ENCODE results near the gene CSRP1.

DNA sequence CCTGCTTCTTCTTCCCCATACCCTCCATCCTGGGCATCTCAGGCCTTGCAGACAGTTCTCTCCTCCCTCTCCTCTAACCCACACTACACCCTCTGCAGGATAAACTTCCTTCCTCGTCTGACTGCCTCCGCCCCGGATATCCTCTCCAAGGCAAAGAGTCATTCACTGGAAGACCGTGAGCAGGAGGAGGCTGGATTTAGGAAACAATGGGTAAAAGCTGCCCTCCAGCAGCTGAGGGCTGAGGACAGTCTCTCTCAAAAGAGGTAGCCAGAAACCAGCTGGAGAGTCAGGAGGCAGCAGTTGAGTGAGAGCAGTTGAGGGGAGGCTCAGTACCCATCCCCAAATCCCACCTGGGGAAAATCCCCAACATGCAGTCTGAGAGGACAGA lies 1.4 kb downstream of the CSRP1 start:
- TF ChIP-seq ZNF551 (CRISPR knock-in tag; IDR thresholded peaks at IDR 0.05), result no peak
- TF ChIP-seq, protein P1, sequence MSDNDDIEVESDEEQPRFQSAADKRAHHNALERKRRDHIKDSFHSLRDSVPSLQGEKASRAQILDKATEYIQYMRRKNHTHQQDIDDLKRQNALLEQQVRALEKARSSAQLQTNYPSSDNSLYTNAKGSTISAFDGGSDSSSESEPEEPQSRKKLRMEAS (CRISPR knock-in tag; IDR thresholded peaks at IDR 0.05), result no peak
- TF ChIP-seq HCFC1 (IDR thresholded peaks at IDR 0.05; ENCODE audit: low read depth, low read length), result no peak
